T-helper 17 cell (primary cell): ENCODE measurements around the gene C1QTNF12. TPM values are rescaled to one million over a fixed set of nuclear protein-coding genes. Genes with fewer than 3 reads are reported as not detected.
"Not testable (repeated sequence)": the region's sequence is repeated elsewhere in the genome, so short reads cannot be mapped to it uniquely, and the experiment has no call there.

Experiments used
- ATAC-seq: fragments of 150-1000 bp; cut with Tn5 transposase; 2 replicates; pipeline ENCODE4 v1.10.0; 2021; ENCODE audit warnings: mild to moderate bottlenecking, moderate library complexity
- DNase-seq, 3 donors: peaks; one replicate each; pipeline versions ENCODE4 v3.0.0 to v3.0.0-alpha.2; 2020 to 2021
- H3K9me3 ChIP-seq: one replicate; pipeline ENCODE4 v1.7.0; 2013; ENCODE audit warnings: low read length, mild to moderate bottlenecking; ENCODE audit not compliant: control insufficient read depth, poor library complexity, severe bottlenecking
- H3K27ac Mint-ChIP-seq: one replicate; pipeline ENCODE4 v1.8.0; 2022; ENCODE audit warnings: mild to moderate bottlenecking, moderate library complexity, mixed read lengths
- H3K27me3 Mint-ChIP-seq: one replicate; pipeline ENCODE4 v1.8.0; 2022; ENCODE audit warnings: mixed read lengths
- H3K36me3 Mint-ChIP-seq: one replicate; pipeline ENCODE4 v1.8.0; 2022; ENCODE audit warnings: low read depth, mixed read lengths
- H3K4me1 Mint-ChIP-seq: one replicate; pipeline ENCODE4 v1.8.0; 2022; ENCODE audit warnings: mild to moderate bottlenecking, mixed read lengths
- H3K4me3 Mint-ChIP-seq: one replicate; pipeline ENCODE4 v1.8.0; 2022; ENCODE audit warnings: mild to moderate bottlenecking, moderate library complexity, mixed read lengths
- total RNA-seq, 4 donors: library from RNA in 2 of 4; stranded (reverse) in 2 of 4; gene quantifications; one replicate each; pipeline ENCODE4 v1.2.3 and lab custom pipeline; 2022 to 2026

C1QTNF12 gene
- total RNA-seq, 2 donors from 2014 or later: 0.91 to 2.0 TPM

- H3K9me3 ChIP-seq: no peaks in the 10 kb centered on the region
- no peak for DNase-seq
- ATAC-seq: no peak
- no peaks in the 10 kb centered on the region for H3K27me3 Mint-ChIP-seq
- no peaks in the 10 kb centered on the region for H3K36me3 Mint-ChIP-seq
- peaks cover 22% of the 10 kb centered on the region for H3K4me1 Mint-ChIP-seq
- no peak overlapping the region for H3K4me3 Mint-ChIP-seq
- H3K27ac Mint-ChIP-seq: peak overlapping the region; percentile 86
These were observed 13.6 kb upstream of the C1QTNF12 start for GRCh38 chr1:1259951-1260600.

- peaks cover 22% of the 10 kb centered on the region for H3K4me1 Mint-ChIP-seq
- H3K27me3 Mint-ChIP-seq: no peaks in the 10 kb centered on the region
- DNase-seq: no peak
- H3K27ac Mint-ChIP-seq: peak overlapping the region; percentile 86
- ATAC-seq: no peak
- no peak overlapping the region for H3K4me3 Mint-ChIP-seq
- H3K36me3 Mint-ChIP-seq: no peaks in the 10 kb centered on the region
- no peaks in the 10 kb centered on the region for H3K9me3 ChIP-seq
These were observed 13.0 kb upstream of the C1QTNF12 start for GRCh38 chr1:1259540-1259939.

GRCh38 chr1:1259119-1259488 is 12.6 kb upstream of the C1QTNF12 start:
- peaks cover 22% of the 10 kb centered on the region for H3K4me1 Mint-ChIP-seq
- DNase-seq: no peak
- H3K27ac Mint-ChIP-seq: no peak overlapping the region
- no peak for ATAC-seq
- no peaks in the 10 kb centered on the region for H3K9me3 ChIP-seq
- no peak overlapping the region for H3K4me3 Mint-ChIP-seq
- no peaks in the 10 kb centered on the region for H3K36me3 Mint-ChIP-seq
- H3K27me3 Mint-ChIP-seq: no peaks in the 10 kb centered on the region

- no peaks in the 10 kb centered on the region for H3K9me3 ChIP-seq
- no peaks in the 10 kb centered on the region for H3K36me3 Mint-ChIP-seq
- H3K27me3 Mint-ChIP-seq: no peaks in the 10 kb centered on the region
- H3K4me3 Mint-ChIP-seq: no peak overlapping the region
- DNase-seq: no peak
- H3K4me1 Mint-ChIP-seq: peaks cover 24% of the 10 kb centered on the region
- H3K27ac Mint-ChIP-seq: no peak overlapping the region
- ATAC-seq: no peak
These were observed 10.7 kb upstream of the C1QTNF12 start for GRCh38 chr1:1256956-1257871.

- Mint-ChIP-seq H3K36me3 (no peaks in the 10 kb centered on the region), H3K4me3 (no peak overlapping the region), H3K4me1 (peaks cover 22% of the 10 kb centered on the region), H3K27me3 (no peaks in the 10 kb centered on the region), H3K27ac (peak overlapping the region; percentile 61)
- ATAC-seq (no peak), DNase-seq (no peak)
- H3K9me3 ChIP-seq: no peaks in the 10 kb centered on the region
These were observed 9.1 kb upstream of the C1QTNF12 start for GRCh38 chr1:1255611-1256010.

GRCh38 chr1:1255078-1255477 is 8.6 kb upstream of the C1QTNF12 start:
- Mint-ChIP-seq H3K36me3 (no peaks in the 10 kb centered on the region), H3K27ac (peak overlapping the region; percentile 61), H3K27me3 (no peaks in the 10 kb centered on the region), H3K4me1 (peaks cover 21% of the 10 kb centered on the region), H3K4me3 (no peak overlapping the region)
- ATAC-seq: no peak
- H3K9me3 ChIP-seq: no peaks in the 10 kb centered on the region
- no peak for DNase-seq

- H3K27me3 Mint-ChIP-seq: no peaks in the 10 kb centered on the region
- no peak overlapping the region for H3K4me3 Mint-ChIP-seq
- no peaks in the 10 kb centered on the region for H3K36me3 Mint-ChIP-seq
These were observed 8.1 kb upstream of the C1QTNF12 start for GRCh38 chr1:1254667-1254998.

GRCh38 chr1:1253972-1254666 is 7.6 kb upstream of the C1QTNF12 start:
- Mint-ChIP-seq H3K4me3 (no peak overlapping the region), H3K27ac (peak overlapping the region; percentile 61), H3K4me1 (peaks cover 14% of the 10 kb centered on the region), H3K27me3 (no peaks in the 10 kb centered on the region), H3K36me3 (no peaks in the 10 kb centered on the region)
- ATAC-seq (no peak), DNase-seq (no peak)
- no peaks in the 10 kb centered on the region for H3K9me3 ChIP-seq

More at GRCh38 chr1:1254667-1254998, 8.1 kb upstream of the C1QTNF12 start:
- DNase-seq (no peak), ATAC-seq (no peak)
- H3K9me3 ChIP-seq: no peaks in the 10 kb centered on the region
- Mint-ChIP-seq H3K27ac (peak overlapping the region; percentile 61), H3K4me1 (peaks cover 17% of the 10 kb centered on the region)

GRCh38 chr1:1253314-1253713 is 6.8 kb upstream of the C1QTNF12 start:
- DNase-seq (no peak), ATAC-seq (no peak)
- no peaks in the 10 kb centered on the region for H3K9me3 ChIP-seq
- no peaks in the 10 kb centered on the region for H3K27me3 Mint-ChIP-seq
- H3K4me3 Mint-ChIP-seq: no peak overlapping the region
- H3K36me3 Mint-ChIP-seq: no peaks in the 10 kb centered on the region
- H3K27ac Mint-ChIP-seq: no peak overlapping the region
- peaks cover 11% of the 10 kb centered on the region for H3K4me1 Mint-ChIP-seq

GRCh38 chr1:1250786-1251284 is 4.3 kb upstream of the C1QTNF12 start:
- Mint-ChIP-seq H3K27me3 (no peaks in the 10 kb centered on the region), H3K36me3 (no peaks in the 10 kb centered on the region), H3K4me3 (peak overlapping the region; percentile 68), H3K27ac (peak overlapping the region; percentile 92), H3K4me1 (peaks cover 7% of the 10 kb centered on the region)
- no peaks in the 10 kb centered on the region for H3K9me3 ChIP-seq
- DNase-seq (peak in 2 of 3 donors; percentile 61 to 63), ATAC-seq (peak; percentile 98)

- ATAC-seq, DNase-seq, H3K27ac Mint-ChIP-seq: not testable (repeated sequence)
These were observed 1.7 kb upstream of the C1QTNF12 start for GRCh38 chr1:1248009-1248913.

GRCh38 chr1:1247341-1247913 is 905 bp upstream of the C1QTNF12 start:
- Mint-ChIP-seq H3K27me3 (no peaks in the 10 kb centered on the region), H3K4me1 (peaks cover 4% of the 10 kb centered on the region), H3K36me3 (no peaks in the 10 kb centered on the region), H3K4me3 (no peak overlapping the region), H3K27ac (no peak overlapping the region)
- no peaks in the 10 kb centered on the region for H3K9me3 ChIP-seq
- DNase-seq (no peak), ATAC-seq (no peak)

More at GRCh38 chr1:1248009-1248913, 1.7 kb upstream of the C1QTNF12 start:
- not testable (repeated sequence) for H3K27me3 Mint-ChIP-seq, H3K4me1 Mint-ChIP-seq, H3K36me3 Mint-ChIP-seq, H3K9me3 ChIP-seq, H3K4me3 Mint-ChIP-seq
